NCI-H1092 treated with DMSO at 0.1 percent for 48 hours (cell line): Measurements from ENCODE around the gene UVRAG.
"Not testable (repeated sequence)": the region's sequence is repeated elsewhere in the genome, so short reads cannot be mapped to it uniquely, and the experiment has no call there.

ENCODE experiments used
- DNase-seq: peaks from one replicate; lab custom pipeline; 2025; lab: John Stamatoyannopoulos, UW

The UVRAG gene

GRCh38 chr11:75968021-75968625 is 153.1 kb downstream of the UVRAG start:
- DNase-seq, result no peak

DNA sequence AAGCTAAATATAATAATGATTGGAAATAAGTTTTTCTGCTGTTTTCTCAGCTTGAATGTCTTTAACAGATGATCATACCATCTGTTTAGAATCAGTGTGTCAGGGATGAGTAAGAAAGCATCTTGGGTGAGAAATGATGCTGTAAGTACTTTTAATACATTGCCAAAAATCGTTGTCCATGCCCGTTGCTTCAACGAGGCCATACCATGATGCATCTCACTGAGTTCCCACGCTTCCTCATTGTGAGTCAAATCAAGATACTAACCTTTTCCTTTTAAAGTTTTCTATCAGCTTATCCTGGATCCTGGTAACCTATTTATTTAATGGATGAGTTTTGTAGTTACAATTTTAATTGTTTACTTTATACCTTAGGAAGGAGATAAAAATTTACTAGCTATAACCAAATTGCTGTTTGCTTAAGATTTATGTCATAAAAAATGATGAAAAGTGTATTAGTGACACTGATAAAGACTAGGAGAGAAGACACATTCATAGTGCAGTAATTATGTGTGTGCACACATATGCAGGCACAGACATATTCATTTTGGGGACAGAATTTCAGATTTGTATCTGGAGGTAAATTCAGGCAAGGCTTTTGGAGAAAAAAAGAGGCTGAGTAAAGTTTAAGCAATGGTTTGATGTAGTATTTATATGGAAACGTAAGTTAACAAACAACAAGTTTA is 154.8 kb downstream of the UVRAG start:
- no peak for DNase-seq

GRCh38 chr11:75973710-75974109 is 158.7 kb downstream of the UVRAG start:
- not testable (repeated sequence) for DNase-seq

- DNase-seq, result not testable (repeated sequence)
Observed at GRCh38 chr11:75979075-75979474, 164.1 kb downstream of the UVRAG start.

DNA sequence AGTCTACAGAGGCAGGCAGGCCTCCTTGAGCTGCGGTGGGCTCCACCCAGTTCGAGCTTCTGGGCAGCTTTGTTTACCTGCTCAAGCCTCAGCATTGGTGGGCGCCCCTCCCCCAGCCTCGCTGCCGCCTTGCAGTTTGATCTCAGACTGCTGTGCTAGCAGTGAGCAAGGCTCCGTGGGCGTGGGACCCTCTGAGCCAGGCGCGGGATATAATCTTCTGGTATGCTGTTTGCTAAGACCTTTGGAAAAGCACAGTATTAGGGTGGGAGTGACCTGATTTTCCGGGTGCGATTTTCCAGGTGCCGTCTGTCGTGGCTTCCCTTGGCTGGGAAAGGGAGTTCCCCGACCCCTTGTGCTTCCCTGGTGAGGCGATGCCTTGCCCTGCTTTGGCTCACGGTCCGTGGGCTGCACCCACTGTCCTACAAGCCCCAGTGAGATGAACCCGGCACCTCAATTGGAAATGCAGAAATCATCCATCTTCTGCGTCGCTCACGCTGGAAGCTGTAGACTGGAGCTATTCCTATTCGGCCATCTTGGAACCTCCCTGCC is 164.5 kb downstream of the UVRAG start:
- not testable (repeated sequence) for DNase-seq

- no peak for DNase-seq
Observed at GRCh38 chr11:75980031-75980430, 165.0 kb downstream of the UVRAG start.

DNA sequence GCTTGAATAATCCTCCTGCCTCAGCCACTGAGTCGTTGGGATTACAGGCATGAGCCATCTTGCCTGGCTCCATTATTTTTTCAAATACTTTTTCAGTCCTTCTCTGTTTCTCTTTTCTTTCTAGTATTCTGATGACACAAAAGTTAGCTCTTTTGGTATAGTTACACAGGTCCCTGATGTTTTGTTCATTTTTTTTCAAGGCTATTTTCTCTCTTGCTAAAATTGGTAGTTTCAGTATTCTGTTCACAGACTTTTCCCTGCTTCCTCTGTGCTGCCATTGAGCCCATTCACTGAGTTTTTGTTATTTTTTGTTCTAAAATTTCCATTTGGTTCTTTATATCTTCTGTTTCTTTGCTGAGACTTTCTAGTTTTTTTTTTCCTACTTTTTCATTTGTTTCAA is 166.5 kb downstream of the UVRAG start:
- no peak for DNase-seq

DNA sequence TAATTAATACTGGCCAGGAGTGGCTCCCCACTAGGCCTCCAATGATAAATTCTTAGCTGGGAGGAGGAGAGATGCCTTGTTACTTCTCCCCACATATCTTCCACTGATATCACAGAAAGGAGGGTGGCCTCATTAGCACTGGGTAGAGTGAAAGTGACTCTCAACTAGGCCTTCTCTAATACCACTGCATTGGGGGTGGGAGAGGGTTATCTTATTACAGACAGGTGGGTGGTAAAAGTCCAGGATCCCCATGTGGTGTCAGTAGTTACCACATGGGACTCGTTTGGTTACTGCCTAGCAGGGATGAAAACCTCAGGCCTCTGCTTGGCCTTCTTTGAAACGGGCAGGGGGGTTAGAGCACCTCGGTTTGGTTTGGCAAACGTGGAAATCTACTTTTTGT is 167.3 kb downstream of the UVRAG start:
- DNase-seq, result no peak

- no peak for DNase-seq
Observed at GRCh38 chr11:75986966-75987365, 172.0 kb downstream of the UVRAG start.

GRCh38 chr11:75993126-75993525 is 178.1 kb downstream of the UVRAG start:
- no peak for DNase-seq

DNA sequence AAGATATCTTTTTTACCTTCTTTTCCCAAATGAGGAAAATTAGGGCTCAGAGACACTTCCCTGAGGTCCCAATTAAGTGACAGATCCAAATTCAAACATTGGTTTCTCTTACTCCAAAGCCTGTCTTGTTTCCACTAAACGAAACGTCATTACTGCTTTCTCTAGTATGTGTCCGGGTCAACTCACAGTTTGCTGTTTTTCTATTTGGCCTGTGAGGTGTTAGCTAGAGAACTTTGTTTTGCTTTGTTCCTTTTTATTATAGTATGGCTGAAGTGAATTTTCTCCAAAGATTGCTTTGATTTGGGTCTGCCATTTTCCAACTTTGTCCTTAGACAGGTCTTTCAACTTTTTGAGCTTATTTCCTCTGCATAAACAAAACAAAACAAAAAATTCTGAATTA is 179.6 kb downstream of the UVRAG start:
- DNase-seq, result no peak

- no peak for DNase-seq
Observed at GRCh38 chr11:75996523-75997442, 181.8 kb downstream of the UVRAG start.

- DNase-seq, result no peak
Observed at GRCh38 chr11:76004400-76004799, 189.4 kb downstream of the UVRAG start.

GRCh38 chr11:76005756-76006155 is 190.7 kb downstream of the UVRAG start:
- DNase-seq, result no peak

- no peak for DNase-seq
Observed at GRCh38 chr11:76007166-76007565, 192.2 kb downstream of the UVRAG start.

- no peak for DNase-seq
Observed at GRCh38 chr11:76008474-76008873, 193.5 kb downstream of the UVRAG start.

DNA sequence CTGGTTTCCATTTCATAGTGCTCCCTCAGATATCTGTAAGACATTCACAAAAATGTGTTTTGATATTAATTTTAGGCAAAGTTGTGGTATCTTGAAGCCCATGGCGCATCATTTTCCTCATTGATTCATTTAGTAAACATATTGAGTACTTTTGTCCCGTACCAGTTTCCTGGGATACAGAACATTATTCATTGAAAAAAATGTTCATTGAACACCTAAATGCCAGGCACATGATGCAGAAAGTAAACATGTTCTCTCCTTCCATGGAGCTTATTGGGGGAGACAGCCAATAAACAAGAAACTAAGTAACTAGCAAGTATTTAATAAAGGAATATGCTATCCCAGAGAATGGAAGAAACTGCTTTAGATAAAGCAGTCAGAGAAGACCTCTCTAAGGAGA is 195.0 kb downstream of the UVRAG start:
- no peak for DNase-seq

DNA sequence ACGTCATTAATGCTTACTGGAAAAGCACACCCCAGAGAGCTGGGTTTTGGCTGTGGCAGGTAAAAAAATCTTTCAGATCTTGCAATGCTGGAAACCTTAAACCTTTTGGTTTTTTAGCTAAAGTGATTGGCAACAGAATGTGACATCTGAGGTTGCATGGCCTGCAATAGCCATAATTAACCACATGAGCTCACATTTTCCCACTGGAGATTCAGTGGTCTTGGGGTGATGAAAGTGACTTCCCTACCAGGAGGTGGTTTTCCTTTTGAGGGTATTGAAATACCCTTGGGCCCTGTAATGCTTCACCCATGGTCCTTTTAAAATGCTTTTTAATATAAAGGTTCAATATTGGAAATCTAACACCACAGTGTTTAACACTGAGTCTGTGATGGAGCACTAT is 198.5 kb downstream of the UVRAG start:
- no peak for DNase-seq

DNA sequence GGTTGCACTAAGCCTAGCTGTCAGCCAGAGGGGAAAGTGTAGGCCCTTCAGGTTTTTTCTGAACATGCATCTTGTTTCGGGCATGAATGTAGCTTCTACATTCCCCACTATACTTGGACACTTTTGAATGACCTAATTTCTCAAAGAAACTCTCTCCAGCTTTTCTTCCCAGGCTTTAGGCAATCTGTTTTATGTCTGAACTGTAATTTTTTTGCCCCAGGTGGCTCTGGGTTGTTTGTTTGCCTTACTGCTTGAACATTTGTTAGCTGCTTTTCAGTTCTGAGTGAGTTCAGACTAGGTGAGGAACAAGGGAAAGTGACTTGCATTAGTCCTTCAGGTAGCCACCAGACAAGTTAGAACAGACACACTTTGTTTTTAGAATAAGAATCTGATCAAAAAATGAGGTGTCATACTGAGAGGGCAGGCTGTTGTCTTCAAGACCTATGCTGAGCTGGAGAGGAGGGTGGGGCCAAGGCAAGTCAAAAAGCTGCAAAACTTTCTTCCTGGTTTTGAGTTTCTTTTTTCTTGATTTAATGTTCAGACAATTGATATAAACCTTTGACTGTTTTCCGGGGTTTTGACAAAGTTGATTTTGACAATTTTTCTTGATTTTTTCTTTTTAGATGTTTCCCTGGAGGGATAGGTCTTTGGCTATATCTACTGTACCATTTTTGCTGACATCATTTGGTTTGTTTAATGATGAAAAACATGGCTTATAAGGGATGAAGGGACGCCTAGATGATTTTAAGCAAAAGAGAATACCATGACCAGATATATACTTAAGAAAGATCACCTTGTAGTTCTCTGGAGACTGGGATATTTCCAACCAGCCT is 208.4 kb downstream of the UVRAG start:
- DNase-seq, result no peak

- no peak for DNase-seq
Observed at GRCh38 chr11:76025068-76025467, 210.1 kb downstream of the UVRAG start.

GRCh38 chr11:76025817-76026216 is 210.8 kb downstream of the UVRAG start:
- no peak for DNase-seq

- DNase-seq, result no peak
Observed at GRCh38 chr11:76026281-76026680, 211.3 kb downstream of the UVRAG start.
